ENCODE measurements around the gene C10orf90.
"Not testable (repeated sequence)": the region's sequence is repeated elsewhere in the genome, so short reads cannot be mapped to it uniquely, and the experiment has no call there.

Gene C10orf90

DNA sequence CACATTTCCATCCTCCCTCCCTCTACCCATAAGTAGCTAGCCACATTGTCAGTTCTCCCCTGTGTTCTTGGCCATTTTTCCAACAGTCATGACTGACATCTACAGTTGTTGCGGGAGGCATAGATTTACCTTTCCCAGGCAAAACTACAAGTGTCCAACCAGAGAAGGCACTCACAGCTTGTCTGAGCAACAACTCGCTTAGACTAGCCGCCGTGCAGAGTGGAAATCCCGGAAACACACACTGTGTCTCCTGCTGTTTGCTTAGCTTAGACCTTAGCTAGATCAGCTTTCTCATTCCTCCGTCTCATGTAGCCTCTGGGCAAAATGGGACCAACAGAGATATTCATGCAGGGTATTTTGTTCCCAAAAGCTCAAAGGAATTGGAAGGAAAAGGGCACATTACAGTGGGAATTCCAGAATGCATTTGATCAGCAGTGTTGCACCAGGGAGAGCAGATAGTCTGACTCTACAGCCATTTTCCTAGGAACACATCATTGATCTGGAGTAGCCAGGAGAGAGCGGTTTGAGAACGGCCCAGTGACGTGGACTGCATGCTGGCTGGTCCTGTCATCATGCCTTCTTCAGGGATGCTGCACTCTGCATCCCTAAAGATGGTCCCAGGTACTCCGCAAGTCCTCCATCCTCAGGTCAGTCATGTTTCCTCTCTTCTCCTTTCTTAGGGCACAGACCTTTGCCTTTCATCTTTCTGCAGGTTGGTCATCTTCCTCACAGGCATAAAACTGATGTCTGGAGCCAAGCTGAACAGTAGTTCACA lies 89.4 kb downstream of the C10orf90 start:
- no peak for DNase-seq

DNA sequence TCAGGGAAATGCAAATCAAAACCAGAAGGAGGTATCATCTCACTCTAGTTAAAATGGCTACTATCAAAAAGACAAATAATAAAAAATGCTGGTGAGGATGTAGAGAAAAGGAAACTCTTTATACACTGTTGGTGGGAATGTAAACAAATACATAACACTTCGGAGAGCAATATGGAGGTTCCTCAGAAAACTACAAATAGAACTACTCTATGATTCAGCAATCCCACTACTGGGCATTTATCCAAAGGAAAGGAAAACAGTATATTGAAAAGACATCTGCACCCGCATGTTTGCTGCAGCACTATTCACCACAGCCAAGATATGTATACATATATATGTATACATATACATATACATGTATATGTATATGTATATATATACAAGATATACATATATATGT lies 94.2 kb downstream of the C10orf90 start:
- no peak for DNase-seq

DNA sequence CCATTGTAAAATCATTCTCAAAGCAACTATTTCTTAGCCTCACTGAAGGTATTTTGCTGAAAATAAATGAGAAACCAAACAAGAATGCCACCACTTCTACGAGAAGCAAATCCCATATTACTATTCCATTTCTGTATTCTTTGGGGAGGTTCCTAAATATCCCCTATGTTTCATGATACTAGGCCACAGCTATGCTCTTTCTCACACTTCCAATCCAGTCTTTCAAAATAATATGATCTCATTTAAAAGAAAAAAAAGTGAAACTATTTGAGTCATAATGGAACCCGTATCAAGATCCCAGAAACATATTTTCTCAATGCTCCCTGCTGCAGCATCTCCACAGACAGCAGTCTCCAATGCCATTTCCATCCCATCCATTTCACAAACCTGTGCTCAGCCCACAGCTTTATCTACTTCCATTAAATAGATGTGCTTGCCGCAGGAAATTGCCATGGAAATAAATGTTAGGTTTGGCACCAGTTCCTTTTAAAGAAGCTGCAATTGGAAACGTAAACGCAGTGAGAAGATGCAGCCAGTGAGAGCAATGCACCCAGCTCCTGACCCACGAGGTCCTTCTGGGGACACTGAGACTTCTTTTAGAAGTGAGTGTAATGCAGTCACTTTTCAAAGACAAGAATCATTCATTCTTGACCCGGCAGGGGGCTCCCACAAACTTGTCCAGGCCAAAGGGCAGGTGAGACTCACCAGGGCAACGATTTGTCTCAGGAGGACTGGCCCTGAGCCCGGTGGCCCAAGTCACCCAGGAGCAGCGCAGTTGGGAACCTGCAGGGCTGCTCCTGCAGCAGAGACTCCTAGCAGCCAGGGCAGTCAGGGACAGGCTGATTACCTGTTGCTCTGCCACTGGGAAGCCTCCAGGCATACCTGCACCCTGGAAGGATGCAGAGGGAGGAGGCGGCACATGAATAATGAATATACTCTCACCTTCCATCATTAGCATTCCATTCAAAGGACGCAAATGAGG lies 99.6 kb downstream of the C10orf90 start:
- no peak for DNase-seq

DNA sequence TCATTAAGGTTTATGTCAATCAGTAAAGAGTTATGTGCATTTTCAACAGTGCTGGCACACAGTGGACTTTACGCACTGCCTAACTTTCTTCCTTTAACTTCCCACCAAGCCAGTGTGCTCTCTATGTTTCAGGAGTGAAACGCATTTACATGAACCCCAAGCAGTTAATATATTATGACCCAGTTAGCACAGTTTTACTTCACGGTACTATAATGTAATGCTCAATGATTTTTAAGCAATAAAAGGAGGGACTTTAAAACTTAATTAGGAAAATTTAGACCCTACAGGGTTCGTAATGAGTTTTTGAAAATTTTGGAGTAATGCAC lies 100.3 kb downstream of the C10orf90 start:
- DNase-seq, result no peak

DNA sequence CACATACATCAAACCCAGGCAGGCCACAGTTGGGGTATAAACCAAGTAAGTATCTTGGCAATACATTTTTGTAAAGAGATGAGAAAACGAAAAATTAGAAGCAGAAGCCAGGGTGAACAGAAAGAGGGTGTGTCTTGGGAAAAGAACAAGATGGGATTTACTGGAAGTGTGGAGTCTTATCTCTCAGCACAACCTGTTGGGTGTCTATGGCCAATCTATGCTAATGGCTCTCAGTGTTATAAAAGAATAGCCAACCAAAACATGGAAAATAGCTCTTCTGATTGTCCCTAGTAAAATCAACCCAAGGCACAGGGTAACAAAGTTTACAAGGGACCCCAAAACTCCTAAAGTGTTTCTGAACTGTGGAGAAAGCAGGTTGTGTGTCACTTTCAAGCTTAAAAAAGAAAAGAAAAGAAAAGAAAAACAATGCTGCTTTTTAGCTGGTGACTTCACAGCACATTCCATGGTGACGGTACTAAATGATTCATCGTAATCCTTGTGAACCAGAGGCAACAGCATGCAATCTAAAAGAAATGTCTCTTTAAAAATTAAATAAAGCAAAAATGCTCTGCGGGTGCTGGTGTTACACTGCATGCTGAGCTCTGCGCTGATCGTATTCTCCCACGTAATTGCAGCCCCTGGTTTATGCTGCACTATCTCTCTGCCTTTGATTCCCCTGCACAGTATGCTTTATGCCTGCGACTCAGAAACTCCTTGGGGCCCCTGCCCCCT lies 100.8 kb downstream of the C10orf90 start:
- DNase-seq, result no peak

DNA sequence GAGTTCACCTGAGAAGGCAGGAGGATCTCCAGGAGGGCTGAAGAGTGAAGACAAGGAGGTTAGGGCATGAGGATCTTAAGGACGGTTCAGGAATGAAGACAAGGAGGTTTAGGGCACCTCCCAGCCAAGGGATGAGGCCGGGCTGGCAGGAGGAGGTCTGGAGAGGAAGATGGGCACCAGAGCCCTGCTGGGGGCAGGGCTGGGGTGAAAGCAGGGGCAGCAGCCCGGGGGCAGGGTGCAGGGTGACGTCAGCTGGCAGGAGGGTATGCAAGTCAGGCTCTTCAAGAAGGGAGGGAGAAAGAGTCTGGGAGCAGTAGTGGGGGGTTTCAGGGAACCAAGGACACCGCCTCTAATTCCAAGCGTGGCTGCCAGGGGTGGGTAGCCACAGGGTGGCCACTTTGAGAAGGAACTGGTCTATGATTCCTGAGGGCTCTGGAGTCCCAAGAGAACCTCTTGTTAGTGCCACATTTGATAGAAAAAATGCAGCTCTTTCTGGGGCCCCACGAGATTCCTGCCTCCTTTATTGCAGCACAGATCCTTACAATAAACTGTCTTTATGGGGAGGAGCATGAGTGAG lies 101.6 kb downstream of the C10orf90 start:
- DNase-seq, result no peak

DNA sequence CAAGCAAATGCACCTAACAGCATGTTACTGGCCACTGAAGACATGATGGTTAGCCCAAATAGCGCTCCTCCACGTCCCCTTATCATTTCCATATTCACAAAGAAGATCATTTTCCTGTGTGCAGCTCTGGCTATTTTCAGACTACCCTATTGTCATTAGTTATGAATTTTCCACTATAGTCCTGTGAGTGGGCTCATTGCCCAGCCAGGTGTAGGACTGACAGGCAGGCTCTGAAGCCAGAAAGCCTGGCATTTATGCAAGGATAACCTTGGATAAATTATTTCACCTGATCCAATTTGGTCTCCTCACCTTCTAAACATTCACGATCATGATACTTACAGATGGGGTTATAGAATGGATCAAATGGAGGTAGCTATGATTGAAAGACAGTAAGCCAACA lies 104.6 kb downstream of the C10orf90 start:
- DNase-seq, result no peak

DNA sequence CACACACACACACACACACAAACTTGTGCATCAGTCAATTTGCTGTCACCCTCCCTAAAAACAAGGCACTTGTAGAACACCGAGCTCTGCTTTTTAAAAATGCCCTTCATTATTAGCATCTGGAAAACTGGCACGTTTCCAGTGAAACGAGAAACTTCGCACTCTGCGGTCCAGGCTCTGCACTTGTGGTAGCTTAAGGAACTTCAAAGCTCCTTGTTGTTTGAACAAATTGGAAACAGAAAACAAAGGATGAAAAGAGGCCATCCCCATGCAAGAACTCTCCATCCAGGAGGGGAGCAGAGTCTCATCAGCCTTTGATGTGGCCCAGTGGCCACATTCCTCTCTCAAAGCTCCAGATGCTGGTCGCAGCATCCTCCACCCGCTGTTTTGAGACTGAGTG lies 105.1 kb downstream of the C10orf90 start:
- DNase-seq, result no peak

DNA sequence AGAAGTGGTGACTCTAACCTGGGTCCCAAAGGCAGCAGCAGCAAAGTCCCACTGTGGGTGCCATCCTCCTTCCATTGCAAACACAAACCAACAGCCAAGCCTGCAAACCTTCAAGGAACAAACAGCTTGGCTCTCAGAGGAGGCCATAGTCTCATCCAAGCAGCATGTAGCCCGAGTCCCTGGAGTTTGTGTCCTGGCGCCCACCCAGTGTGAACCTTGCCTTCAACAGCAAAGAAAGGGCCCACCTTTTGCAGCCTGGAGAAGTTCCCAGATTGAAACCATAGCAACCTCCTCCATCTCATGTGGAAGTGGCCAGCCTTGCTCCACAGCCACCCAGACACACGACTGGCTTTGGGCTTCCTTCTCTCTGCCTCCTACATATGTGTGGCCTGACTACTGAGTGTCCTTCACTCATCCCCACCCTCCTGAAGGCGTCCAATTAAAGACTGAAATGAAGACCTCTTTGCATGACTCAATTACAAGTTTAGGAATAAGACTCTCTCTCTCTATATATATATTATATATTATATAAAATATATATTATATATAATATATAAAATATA lies 106.1 kb downstream of the C10orf90 start:
- no peak for DNase-seq

DNA sequence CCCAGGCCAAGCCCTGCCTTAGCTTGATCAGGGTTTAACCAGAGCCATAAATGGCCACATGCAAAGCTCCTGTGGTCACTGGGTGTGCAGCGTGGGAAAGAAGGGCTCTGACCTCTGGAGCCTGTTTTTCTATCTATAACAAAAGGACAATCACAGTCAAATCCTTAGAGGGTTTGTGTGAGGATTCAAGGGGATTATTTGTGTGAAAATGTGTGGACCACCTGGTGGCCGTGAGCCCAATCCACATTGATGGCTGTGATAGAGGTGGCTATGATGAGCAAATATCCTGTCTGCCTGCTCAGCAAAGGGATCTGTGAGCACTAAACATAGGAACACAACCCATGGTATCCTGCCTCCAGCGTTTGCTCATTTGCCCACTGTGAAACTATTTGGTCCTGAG lies 107.1 kb downstream of the C10orf90 start:
- no peak for DNase-seq

DNA sequence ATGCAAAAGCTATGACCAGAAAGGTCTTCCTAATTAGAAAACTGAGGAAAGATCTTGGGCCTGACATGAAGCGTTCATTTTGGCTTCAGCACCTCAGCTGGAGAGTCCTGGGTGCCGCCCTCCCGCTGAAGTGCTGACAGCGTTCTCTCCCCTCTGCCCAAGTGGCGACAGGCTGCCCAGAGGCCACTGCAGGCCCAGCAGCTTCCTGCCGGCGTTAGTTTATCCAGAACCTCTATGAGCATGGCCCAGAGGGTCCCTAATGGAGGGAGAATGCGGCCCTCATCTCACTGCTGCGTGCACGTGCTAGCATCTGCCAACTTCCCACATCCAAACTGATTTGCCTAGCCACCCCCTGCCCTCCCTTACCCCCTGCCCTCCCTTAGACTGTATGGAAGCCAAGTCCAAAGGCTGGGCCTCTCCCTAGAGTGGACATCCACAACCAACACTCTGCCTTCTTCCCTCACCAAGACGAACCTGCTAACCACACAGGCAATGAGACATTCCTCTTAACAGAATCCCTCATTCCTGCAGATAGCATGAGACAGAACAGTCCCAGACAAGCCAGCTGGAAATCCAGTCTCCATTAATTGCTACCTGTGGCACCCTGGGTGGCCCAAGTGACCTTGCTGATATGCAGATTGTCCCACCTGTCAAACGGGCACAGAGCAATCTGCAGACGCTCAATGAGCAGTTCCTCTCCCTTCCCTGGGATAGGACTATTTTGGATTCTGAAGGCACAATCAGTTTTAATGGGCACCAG lies 108.4 kb downstream of the C10orf90 start:
- DNase-seq, result no peak

DNA sequence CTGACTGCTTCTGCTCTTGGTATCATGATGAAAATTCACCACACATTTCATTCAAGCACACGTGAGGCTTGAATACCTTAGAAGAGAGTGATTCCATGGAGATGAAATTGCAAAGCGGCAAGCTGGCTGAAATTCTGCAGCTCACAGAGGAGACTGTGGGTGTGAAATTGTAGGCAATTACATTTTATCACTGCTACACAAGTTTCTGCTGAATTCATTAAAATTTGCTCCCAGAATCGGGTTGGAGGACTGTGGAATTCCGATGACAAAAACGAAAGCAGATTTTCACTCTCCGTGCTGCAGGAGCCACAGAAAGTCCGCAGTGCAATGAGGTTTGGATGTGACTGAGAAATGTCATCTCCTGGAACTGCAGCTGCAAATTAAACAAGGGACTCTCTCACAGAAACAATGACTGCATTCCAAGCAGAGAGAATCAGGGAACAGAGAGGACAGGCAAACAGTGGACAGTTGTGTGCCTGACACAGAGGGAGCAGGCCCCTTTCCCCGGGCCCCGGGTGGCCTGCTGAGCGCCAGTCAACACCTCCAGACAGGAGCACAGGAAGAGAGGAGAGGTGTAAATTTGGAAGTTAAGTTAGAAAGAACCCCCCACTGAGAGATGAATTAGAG lies 109.1 kb downstream of the C10orf90 start:
- DNase-seq, result no peak

DNA sequence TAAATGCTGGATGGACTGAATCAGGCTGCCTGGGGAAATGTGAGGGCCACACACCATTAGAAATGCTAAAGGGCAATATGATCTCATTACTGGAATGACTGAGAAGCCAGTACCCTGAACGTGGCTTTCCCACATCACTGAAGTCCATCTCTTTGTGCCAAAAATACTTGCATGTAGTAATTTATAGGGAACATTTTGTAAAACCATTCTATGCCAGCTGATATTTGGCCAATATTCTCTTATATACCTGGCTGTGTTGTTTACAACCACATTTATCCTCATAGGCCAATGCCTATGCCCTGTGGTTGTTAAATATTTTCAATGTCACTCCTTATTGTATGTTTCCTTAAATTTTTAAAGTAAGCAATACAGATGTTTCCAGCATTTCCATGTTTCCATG lies 111.6 kb downstream of the C10orf90 start:
- DNase-seq, result no peak

DNA sequence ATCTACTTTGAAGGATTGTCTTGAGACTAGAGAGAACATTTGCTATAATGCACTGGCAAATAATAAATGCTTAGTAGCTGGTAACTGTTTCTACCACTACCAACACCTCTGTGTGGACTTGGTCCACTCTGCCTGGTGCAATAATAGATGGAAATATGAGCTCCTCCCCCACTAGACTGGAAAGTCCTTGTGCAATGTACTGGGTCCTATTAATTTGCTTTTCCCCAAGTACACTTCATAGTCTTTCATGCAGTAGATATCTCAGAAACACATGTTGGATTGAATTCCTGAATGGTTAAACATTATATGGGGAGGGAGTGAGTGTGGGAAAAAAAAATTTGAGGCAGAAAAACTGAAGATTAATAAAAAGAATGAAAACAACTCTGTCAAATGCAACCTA lies 119.3 kb downstream of the C10orf90 start:
- no peak for DNase-seq

DNA sequence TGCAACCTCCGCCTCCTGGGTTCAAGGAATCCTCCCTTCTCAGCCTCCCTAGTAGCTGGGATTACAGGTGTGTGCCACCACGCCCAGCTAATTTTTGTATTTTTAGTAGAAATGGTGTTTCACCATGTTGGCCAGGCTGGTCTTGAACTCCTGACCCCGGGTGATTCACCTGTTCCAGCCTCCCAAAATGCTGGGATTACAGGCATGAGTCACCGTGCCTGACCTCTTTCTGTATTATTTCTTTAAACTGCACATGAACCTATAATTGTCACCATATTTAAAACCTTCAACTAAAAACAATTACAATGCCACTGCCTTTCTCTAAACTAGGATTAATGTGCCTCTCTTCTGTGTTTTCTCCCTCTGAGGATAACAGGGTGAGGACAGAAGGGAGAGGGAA lies 119.9 kb downstream of the C10orf90 start:
- not testable (repeated sequence) for DNase-seq

DNA sequence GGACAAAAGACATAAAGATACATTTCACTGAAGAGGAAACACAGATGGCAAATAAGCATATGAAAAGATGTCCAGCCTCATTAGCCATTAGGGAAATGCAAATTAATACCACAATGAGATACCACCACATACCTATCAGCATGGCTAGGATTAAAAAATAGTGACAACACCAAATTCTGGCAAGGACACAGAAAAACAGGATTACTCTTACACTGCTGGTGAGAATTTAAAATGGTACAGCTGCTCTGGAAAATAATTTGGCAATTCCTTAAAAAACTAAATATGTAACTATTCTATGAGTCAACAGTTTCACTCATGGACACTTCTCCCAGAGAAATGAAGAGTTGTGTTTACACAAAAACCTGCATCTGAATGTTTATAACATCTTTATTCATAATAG lies 121.1 kb downstream of the C10orf90 start:
- no peak for DNase-seq

DNA sequence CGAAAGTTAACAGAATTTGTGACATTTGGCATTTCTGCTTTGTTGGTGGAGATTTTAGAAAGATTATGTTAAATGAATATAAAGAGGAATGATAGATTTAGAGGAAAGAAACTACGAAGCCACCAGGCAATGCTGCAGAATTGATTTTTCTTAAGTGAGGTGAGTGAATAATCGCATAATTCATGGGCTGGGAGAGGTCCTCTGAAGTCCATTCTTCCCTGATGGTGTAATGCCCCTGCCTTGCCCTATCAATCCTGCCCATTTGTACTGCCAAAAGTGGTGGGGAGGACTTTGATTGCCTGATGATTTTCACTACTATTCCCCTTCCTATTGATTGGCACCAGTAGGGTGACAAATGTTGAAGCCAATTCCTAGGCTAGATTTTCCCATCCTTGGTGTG lies 125.9 kb downstream of the C10orf90 start:
- no peak for DNase-seq

DNA sequence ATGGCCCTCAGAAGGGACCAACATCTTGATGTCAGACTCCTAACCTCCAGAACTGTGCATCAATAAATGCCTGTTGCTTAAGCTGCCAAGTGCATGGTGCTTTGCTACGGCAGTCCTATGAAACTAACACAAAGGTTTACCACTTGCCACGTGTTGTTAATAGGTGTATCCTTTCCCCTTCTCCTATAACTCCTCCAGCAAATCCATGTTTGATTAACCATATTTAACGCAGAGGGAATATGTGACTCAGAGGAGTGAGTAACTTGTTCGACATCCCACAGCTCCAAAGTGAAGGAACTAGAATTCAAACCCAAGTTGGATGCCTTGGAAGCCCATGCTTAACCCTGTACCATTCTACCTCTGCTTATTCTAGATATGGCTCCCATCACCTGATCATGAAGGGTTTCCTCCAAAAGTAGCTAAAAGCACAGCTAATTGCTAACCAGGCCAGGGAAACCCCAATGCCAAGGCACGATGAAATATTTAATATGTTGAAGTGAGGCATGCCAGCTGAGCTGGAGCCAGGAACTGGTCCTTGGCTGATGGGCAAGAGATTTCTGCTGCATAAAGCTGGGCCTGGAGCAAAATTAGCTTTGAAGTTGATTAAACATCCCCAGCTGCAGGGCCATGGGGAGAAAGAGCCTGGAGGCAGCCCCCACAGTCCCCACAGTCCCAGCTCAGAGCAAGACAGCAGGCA lies 131.9 kb downstream of the C10orf90 start:
- no peak for DNase-seq

DNA sequence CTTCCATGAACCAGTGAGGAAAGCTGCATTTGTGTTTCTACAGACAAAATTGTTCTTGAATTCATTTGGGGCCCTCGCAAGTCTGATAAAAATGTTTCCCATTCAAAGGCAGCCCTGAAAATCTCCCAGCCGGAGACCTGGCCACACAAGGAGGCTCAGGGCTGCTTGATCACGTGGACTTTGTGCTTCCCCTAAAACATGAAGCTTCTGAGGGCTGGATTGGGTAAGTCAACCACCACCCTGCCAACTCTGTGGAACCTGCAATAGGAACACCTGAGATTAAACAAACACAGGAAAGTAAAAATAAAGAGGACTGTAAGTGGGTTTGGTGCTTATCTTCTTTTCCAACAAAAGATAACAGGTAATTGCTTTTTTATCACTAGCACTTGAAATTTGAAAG lies 133.8 kb downstream of the C10orf90 start:
- no peak for DNase-seq

DNA sequence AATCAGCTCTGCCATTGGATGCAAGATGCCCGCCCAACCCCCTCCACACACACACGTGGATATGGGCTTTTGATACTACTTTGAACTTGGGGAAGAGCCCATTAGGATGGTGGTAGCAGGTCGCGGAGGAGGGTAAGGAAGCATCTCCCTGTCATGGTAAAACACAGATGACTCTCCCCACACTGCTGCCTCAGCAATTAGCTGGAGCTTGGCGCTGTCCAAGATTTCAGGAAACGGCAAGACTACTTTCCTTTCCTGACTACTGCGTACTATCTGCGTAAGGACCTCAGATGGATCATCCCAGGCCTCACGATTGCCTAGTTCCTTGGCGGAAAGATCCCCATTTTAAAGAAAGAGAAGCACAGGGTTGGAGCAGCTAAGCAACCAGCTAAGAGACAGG lies 134.3 kb downstream of the C10orf90 start:
- DNase-seq, result no peak

DNA sequence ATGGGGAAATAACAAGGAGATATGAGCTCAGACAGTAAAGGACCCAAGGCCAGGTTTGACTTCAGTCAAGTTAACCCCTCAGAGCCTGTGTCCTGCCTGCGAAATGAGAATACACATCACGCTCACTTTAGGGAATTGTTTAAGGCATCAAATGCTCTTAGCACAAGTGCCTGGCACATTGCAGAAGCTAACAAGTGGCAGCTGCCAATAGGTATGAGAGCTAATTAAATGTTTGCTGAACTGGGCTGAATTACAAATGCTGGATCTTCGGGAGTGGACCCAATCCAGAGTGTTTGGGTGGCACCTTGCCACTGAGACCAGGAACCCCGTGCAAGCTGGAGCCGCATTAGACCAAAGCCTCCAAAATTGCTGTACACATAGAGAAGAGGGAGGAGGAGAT lies 136.8 kb downstream of the C10orf90 start:
- no peak for DNase-seq

Data from NCI-H187 (cell line).